ENCODE results near the gene SLC8A2. TPM values are rescaled to one million over a fixed set of nuclear protein-coding genes. Genes with fewer than 3 reads are reported as not detected.
A peak's percentile ranks its signal among the peaks of the same experiment; 100 is the strongest.

The SLC8A2 gene
- total and polyA plus RNA-seq, 2 of the 8 experiments (the other 6 are each of a cell fraction or from before 2014, with no cell fraction given), result 7.3 to 12.4 TPM

- no peaks in the 10 kb centered on the region for H3K9me3 ChIP-seq (ENCODE audit: insufficient read depth in 2 of 2, low read depth in 1 of 2, low read length in 1 of 2)
- H3K4me2 ChIP-seq (ENCODE audit: insufficient read depth in 1 of 2, low read depth in 2 of 2, low read length in 2 of 2), result peak overlapping the region; percentile 92 to 96
These were observed 49.1 kb downstream of the SLC8A2 start for GRCh38 chr19:47422417-47423163.

More at GRCh38 chr19:47422417-47423163, 49.1 kb downstream of the SLC8A2 start:
- Histone ChIP-seq H4K91ac (replicated peaks; ENCODE audit: insufficient read length, low read length) (peak overlapping the region; percentile 44), H3K27ac (ENCODE audit: low read depth, low read length) (no peak overlapping the region), H3K56ac (replicated peaks; ENCODE audit: insufficient read length, low read depth, low read length) (no peak overlapping the region), H2AFZ (ENCODE audit: low read length) (no peak overlapping the region), H3K79me2 (ENCODE audit: control insufficient read depth in 1 of 2, insufficient read depth in 2 of 2, low read length in 2 of 2) (no peaks in the 10 kb centered on the region), H3K9ac (replicated peaks in 1 of 4; ENCODE audit: extremely low read depth in 1 of 4, low read depth in 3 of 4, low read length in 3 of 4) (no peak overlapping the region), H2BK5ac (ENCODE audit: low read depth, low read length) (no peak overlapping the region), H3K18ac (ENCODE audit: extremely low read depth, low read length) (no peak overlapping the region; the same call in 1 of the 2 replicates), H3K4ac (replicated peaks; ENCODE audit: insufficient read length, low read depth, low read length) (no peak overlapping the region), H3K79me1 (ENCODE audit: low read depth, low read length) (no peaks in the 10 kb centered on the region), H3K36me3 (ENCODE audit: control insufficient read depth in 2 of 4, insufficient read depth in 4 of 4, low read length in 3 of 4) (no peaks in the 10 kb centered on the region), H2BK15ac (ENCODE audit: low read length) (0 out of 2 replicates have a peak overlapping the region, but pooled peaks have one; percentile 40), H3K27me3 (replicated peaks in 1 of 4; ENCODE audit: control insufficient read depth in 3 of 4, extremely low read depth in 1 of 4, insufficient read depth in 3 of 4, low read length in 3 of 4) (peaks cover 31 to 66% (median 62%) of the 10 kb centered on the region in 4 experiments), H3K23ac (ENCODE audit: insufficient read length) (no peak overlapping the region), H2BK120ac (replicated peaks; ENCODE audit: low read depth, low read length) (no peak overlapping the region), H2BK12ac (ENCODE audit: low read depth, low read length) (no peak overlapping the region), H4K8ac (ENCODE audit: extremely low read depth, insufficient read depth, low read length) (no peak overlapping the region), H4K20me1 (replicated peaks in 1 of 2; ENCODE audit: control insufficient read depth in 1 of 2, insufficient read depth in 2 of 2, low read length in 2 of 2) (peaks cover 3 to 5% of the 10 kb centered on the region in 2 experiments), H4K5ac (ENCODE audit: insufficient read length, low read depth, low read length) (no peak overlapping the region), H3K14ac (ENCODE audit: insufficient read length) (no peak overlapping the region), H3K4me3 (ENCODE audit: extremely low read depth in 1 of 4, insufficient read depth in 2 of 4, low read depth in 3 of 4, low read length in 4 of 4) (peak overlapping the region in 1 of 4 experiments; percentile 75; a peak in 3 of 8 replicates), H3K23me2 (ENCODE audit: low read depth, low read length) (peaks cover 34% of the 10 kb centered on the region), H3K4me1 (replicated peaks in 1 of 4; ENCODE audit: control insufficient read depth in 3 of 4, insufficient read depth in 4 of 4, low read length in 3 of 4) (peaks cover 3 to 28% (median 15%) of the 10 kb centered on the region in 4 experiments), H2BK20ac (ENCODE audit: low read length) (no peak overlapping the region), H2AK5ac (ENCODE audit: low read depth, low read length) (no peak overlapping the region)
- ChIA-PET CTCF (ENCODE audit: partially characterized antibody) (interaction anchor here (0.6 kb wide), 1 partner anchor 72 kb away, joined by 5 read pairs; no protein-coding TSS in a partner anchor), POLR2A (ENCODE audit: partially characterized antibody) (no interaction called here)
- TF ChIP-seq ASH2L (IDR thresholded peaks at IDR 0.05; ENCODE audit: low read length) (no peak), CTBP2 (IDR thresholded peaks at IDR 0.05; ENCODE audit: borderline replicate concordance, insufficient read depth, insufficient read length, low read length) (no peak), CBX8 (IDR thresholded peaks at IDR 0.05; ENCODE audit: borderline replicate concordance, low read depth, low read length) (0 out of 2 replicates have a peak, but pooled peaks have one; percentile 38)
- DNase-seq (ENCODE audit: low read depth in 1 of 2, low spot score in 2 of 2) (no peak), FAIRE-seq (no peak)
- 13% methylated on average over 1 of the region's 1 CpG; no CpG with 5 or more reads in 1 of the 2 experiments for WGBS, 2 experiments (ENCODE audit: extremely low coverage in 1 of 2, insufficient coverage in 1 of 2, insufficient read length in 1 of 2, insufficient replicate concordance in 2 of 2, low coverage in 1 of 2, low lambda C conversion rate in 2 of 2, missing lambda C conversion rate in 1 of 2)
